ENCODE measurements around the gene ULK4.
"Not testable (repeated sequence)": the region's sequence is repeated elsewhere in the genome, so short reads cannot be mapped to it uniquely, and the experiment has no call there.

Gene ULK4

DNA sequence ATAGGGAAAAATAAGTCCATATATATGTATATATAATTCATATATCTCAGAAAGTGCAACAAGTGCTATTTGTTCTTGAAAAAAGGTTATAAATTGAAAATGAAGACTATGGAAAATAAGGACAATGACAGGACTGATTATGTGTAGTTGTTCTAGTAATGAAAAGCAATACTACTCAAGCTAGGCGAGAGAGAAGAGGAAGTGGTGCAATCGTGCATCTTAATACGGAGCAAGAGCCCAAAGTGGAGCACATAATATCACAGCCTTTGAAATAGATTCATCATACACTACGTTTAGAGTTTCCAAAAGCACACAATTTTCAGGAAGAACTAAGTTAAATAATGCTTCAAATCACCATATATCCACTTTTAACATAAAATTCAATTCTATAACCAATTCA, 87.9 kb downstream of the ULK4 start:
- in situ Hi-C loops (cut with HindIII; ENCODE audit: low sequenced_read_pairs), result no loop called here

GRCh38 chr3:41872157-41872556, 89.7 kb downstream of the ULK4 start:
- in situ Hi-C loops (cut with HindIII; ENCODE audit: low sequenced_read_pairs), result no loop called here

GRCh38 chr3:41867533-41867932, 94.4 kb downstream of the ULK4 start:
- in situ Hi-C loops (cut with HindIII; ENCODE audit: low sequenced_read_pairs), result no loop called here

DNA sequence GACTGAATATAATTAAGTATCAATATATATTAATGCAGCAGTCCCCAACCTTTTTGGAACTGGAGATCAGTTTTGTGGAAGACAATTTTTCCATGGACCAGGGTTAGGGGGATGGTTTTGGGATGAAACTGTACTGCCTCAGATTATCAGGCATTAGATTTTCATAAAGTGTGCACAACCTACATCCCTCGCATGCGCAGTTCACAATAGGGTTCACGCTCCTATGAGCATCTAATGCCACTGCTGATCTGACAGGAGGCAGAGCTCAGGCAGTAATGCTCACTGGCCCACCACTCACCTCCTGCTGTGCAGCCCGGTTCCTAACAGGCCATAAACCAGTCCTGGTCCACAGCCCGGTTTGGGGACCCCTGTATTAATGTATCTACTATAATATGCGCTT, 95.6 kb downstream of the ULK4 start:
- in situ Hi-C loops (cut with HindIII; ENCODE audit: low sequenced_read_pairs), result no loop called here

GRCh38 chr3:41863024-41863423, 98.9 kb downstream of the ULK4 start:
- in situ Hi-C loops (cut with HindIII; ENCODE audit: low sequenced_read_pairs), result no loop called here

DNA sequence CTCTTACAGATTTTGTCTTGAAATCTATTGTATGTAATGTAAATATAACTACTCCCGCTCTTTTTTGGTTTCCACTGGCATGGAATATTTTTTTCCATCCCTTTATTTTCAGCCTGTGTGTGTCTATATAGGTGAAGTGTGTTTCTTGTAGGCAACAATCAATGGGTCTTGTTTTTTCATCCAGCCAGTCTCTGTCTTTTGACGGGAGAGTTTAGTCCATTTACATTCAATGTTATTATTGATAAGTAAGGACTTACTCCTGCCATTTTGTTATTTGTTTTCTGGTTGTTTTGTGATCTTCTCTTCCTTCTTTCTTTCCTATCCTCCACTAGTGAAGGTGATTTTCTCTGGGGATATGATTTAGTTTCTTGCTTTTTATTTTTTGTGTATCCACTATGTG, 101.4 kb downstream of the ULK4 start:
- in situ Hi-C loops (cut with HindIII; ENCODE audit: low sequenced_read_pairs), result not testable (repeated sequence)

DNA sequence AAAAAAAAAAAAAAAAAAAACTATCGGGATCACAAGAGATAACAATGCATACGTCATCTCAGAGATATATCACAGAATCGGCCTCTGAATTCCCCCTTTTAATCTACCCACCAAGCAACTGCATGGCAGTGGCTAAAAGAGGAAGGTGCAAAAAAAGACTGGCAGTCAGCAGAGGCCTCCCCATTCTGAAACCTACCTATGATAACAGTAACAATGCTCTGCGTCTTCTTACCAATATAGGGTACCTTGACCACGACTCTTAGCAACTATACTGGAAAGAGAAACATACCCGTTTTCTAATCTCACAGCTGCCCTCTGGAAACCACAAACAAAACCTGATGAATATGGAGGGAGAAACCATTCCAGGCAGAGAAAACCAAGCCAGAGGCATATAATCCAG, 106.9 kb downstream of the ULK4 start:
- in situ Hi-C loops (cut with HindIII; ENCODE audit: low sequenced_read_pairs), result no loop called here

DNA sequence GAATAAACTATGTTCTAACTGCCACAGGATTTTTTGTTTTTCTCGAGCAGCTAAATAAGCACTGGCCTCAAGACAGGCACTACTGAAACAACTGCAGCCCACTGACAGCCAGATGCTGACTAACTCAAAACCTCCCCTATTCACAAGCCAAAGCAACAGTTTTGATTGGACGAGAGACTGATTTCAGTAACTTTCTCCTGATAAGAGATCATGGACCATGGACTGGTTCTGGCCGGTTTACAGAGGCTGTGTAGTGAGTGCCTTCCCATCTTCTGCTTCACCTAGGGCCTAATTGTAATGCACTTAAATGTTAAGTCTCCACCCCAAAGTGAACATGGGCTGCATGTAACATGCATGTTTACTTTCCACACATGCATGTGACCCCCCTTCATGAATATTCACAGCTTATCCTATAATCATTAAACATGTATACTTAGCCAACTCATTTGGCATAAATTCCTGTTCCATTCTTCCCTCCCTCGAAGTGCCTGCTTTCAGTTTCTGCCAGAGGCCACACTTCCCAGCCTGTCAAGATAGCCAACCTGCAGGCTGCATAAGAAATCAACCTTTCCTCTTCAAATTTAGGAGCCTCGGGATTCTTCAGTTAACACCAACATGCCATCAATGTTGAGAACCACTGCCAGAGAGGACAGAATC, 108.2 kb downstream of the ULK4 start:
- in situ Hi-C loops (cut with HindIII; ENCODE audit: low sequenced_read_pairs), result no loop called here

- in situ Hi-C loops (cut with HindIII; ENCODE audit: low sequenced_read_pairs), result no loop called here
Observed at GRCh38 chr3:41848753-41849574, 112.9 kb downstream of the ULK4 start.

DNA sequence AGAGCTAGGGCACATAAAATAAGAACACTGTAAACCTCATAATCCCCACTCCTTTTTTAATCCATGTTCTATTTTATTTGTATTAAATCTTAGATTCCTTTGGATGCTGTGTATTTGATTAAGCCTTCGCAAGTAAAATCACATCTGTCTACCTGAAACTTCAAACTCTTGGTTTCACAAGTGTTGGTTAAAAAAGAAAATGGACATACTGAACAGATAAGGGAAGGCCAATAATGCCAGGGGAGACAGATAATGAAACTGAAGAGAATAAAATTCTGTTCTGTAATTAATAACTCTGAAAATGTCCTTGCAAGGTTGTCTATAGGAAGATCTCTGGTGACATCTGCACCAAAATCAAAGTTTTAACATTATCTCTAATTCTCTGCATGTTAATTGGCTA, 114.2 kb downstream of the ULK4 start:
- in situ Hi-C loops (cut with HindIII; ENCODE audit: low sequenced_read_pairs), result no loop called here

- in situ Hi-C loops (cut with HindIII; ENCODE audit: low sequenced_read_pairs), result no loop called here
Observed at GRCh38 chr3:41846850-41847249, 115.1 kb downstream of the ULK4 start.

GRCh38 chr3:41845826-41846225, 116.1 kb downstream of the ULK4 start:
- in situ Hi-C loops (cut with HindIII; ENCODE audit: low sequenced_read_pairs), result no loop called here

- in situ Hi-C loops (cut with HindIII; ENCODE audit: low sequenced_read_pairs), result not testable (repeated sequence)
Observed at GRCh38 chr3:41844256-41844655, 117.6 kb downstream of the ULK4 start.

GRCh38 chr3:41840936-41841668, 120.8 kb downstream of the ULK4 start:
- in situ Hi-C loops (cut with HindIII; ENCODE audit: low sequenced_read_pairs), result not testable (repeated sequence)

DNA sequence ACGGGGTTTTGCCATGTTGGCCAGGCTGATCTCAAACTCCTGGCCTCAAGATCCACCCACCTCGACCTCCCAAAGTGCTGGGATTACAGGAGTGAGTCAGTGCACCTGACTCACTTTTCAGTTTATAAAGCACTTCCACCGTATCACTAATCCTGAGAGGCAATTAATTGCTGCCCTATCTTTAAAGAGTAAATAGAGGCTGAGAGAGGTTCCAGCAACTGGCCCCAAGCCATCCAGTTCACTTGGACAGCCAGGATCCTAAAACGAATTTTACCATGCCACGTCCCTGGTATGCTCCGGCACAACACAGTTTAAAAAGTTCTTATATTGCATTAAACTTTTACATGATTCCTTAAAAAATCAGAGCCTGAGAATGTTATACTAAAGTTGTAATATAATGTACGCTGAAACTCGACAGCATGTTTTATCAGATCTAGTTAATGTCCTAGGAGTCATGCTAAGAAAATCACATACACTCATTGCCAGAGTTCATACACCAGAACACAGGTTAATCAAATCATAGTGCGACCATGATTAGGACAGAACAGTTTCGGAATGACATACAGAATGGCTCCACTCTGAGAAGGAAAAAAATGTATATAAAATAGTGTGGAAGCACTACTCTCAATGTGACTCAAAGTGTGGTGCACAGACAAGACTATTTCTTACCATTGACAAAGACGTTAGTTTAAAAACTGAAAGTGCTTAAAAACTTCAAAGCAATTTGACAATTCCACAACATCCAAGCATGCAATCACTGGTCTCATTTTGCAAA, 125.4 kb downstream of the ULK4 start:
- in situ Hi-C loops (cut with HindIII; ENCODE audit: low sequenced_read_pairs), result no loop called here

DNA sequence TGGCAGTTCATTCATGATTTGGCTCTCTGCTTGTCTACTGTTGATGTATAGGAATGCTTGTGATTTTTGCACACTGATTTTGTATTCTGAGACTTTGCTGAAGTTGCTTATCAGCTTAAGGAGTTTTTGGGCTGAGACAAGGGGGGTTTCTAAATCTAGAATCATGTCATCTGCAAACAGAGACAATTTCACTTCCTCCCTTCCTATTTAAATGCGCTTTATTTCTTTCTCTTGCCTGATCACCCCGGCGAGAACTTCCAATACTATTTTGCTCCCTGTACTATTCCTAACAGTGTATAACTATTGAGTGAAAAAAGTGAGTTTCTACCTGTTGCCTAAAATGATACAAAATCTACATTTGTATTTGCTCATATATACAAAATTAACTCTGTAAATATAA, 128.3 kb downstream of the ULK4 start:
- in situ Hi-C loops (cut with HindIII; ENCODE audit: low sequenced_read_pairs), result no loop called here

DNA sequence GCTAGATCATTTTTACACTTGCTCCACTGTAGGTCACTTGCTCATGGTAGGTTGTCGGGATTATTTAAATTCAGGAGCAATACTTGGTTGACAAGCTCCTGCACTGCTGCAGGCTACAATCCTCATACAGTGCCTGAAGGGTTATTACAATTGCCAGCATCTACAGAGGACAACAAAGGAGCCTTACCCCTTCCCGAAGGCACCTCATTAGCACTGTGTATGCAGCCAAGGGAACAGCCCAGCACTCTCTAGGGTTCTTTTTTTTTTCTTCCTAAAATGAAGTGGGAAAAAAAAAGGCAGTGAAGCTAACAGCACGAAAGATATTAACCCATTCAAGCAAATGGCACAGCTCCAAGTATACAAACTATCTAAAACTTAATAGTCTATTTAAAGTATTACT, 142.7 kb downstream of the ULK4 start:
- in situ Hi-C loops (cut with HindIII; ENCODE audit: low sequenced_read_pairs), result no loop called here

- in situ Hi-C loops (cut with HindIII; ENCODE audit: low sequenced_read_pairs), result no loop called here
Observed at GRCh38 chr3:41808618-41809017, 153.3 kb downstream of the ULK4 start.

GRCh38 chr3:41808152-41808551, 153.8 kb downstream of the ULK4 start:
- in situ Hi-C loops (cut with HindIII; ENCODE audit: low sequenced_read_pairs), result no loop called here

GRCh38 chr3:41794748-41795589, 166.9 kb downstream of the ULK4 start:
- in situ Hi-C loops (cut with HindIII; ENCODE audit: low sequenced_read_pairs), result loop anchor here (10.0 kb wide), 1 partner anchor 70 kb away; no protein-coding TSS in a partner anchor

All from endothelial cell of hepatic sinusoid (primary cell).